ENCODE measurements around the gene SPATS2L.

Gene SPATS2L

GRCh38 chr2:200471928-200472645 is 165.6 kb downstream of the SPATS2L start:
- Histone ChIP-seq H3K27me3 (ENCODE audit: insufficient read depth, low read depth, severe bottlenecking) (no peaks in the 10 kb centered on the region), H3K36me3 (peaks cover 13% of the 10 kb centered on the region)

GRCh38 chr2:200472853-200473464 is 166.5 kb downstream of the SPATS2L start:
- no peak for TF ChIP-seq CTCF (IDR thresholded peaks at IDR 0.05; ENCODE audit: low read depth, low read length)
- Histone ChIP-seq H3K36me3 (peaks cover 10% of the 10 kb centered on the region), H3K4me3 (ENCODE audit: low read depth, low read length) (no peak overlapping the region), H3K9me3 (ENCODE audit: severe bottlenecking) (no peaks in the 10 kb centered on the region), H3K27ac (no peak overlapping the region), H3K27me3 (ENCODE audit: insufficient read depth, low read depth, severe bottlenecking) (no peaks in the 10 kb centered on the region)
- DNase-seq, result no peak

More at GRCh38 chr2:200471928-200472645, 165.6 kb downstream of the SPATS2L start:
- H3K27ac ChIP-seq, result no peak overlapping the region
- DNase-seq, result no peak
- TF ChIP-seq CTCF (IDR thresholded peaks at IDR 0.05; ENCODE audit: low read depth, low read length), result no peak
- H3K9me3 ChIP-seq (ENCODE audit: severe bottlenecking), result no peaks in the 10 kb centered on the region
- no peak overlapping the region for H3K4me3 ChIP-seq (ENCODE audit: low read depth, low read length)

GRCh38 chr2:200475795-200476194 is 169.3 kb downstream of the SPATS2L start:
- no peaks in the 10 kb centered on the region for H3K27me3 ChIP-seq (ENCODE audit: insufficient read depth, low read depth, severe bottlenecking)
- H3K9me3 ChIP-seq (ENCODE audit: severe bottlenecking), result no peaks in the 10 kb centered on the region
- H3K4me3 ChIP-seq (ENCODE audit: low read depth, low read length), result no peak overlapping the region
- peaks cover 3% of the 10 kb centered on the region; the same call in 1 of the 2 replicates for H3K36me3 ChIP-seq
- DNase-seq, result no peak
- TF ChIP-seq CTCF (IDR thresholded peaks at IDR 0.05; ENCODE audit: low read depth, low read length), result no peak
- H3K27ac ChIP-seq, result no peak overlapping the region

GRCh38 chr2:200476836-200477235 is 170.3 kb downstream of the SPATS2L start:
- no peak for TF ChIP-seq CTCF (IDR thresholded peaks at IDR 0.05; ENCODE audit: low read depth, low read length)
- H3K27me3 ChIP-seq (ENCODE audit: insufficient read depth, low read depth, severe bottlenecking), result no peaks in the 10 kb centered on the region
- H3K4me3 ChIP-seq (ENCODE audit: low read depth, low read length), result no peak overlapping the region
- H3K36me3 ChIP-seq, result peaks cover 3% of the 10 kb centered on the region; the same call in 1 of the 2 replicates
- no peak overlapping the region for H3K27ac ChIP-seq
- no peaks in the 10 kb centered on the region for H3K9me3 ChIP-seq (ENCODE audit: severe bottlenecking)
- no peak for DNase-seq

GRCh38 chr2:200477667-200478131 is 171.2 kb downstream of the SPATS2L start:
- no peak overlapping the region for H3K27ac ChIP-seq
- no peak overlapping the region for H3K4me3 ChIP-seq (ENCODE audit: low read depth, low read length)
- peaks cover 3% of the 10 kb centered on the region; the same call in 1 of the 2 replicates for H3K36me3 ChIP-seq
- H3K9me3 ChIP-seq (ENCODE audit: severe bottlenecking), result no peaks in the 10 kb centered on the region
- no peaks in the 10 kb centered on the region for H3K27me3 ChIP-seq (ENCODE audit: insufficient read depth, low read depth, severe bottlenecking)
- DNase-seq, result no peak
- no peak for TF ChIP-seq CTCF (IDR thresholded peaks at IDR 0.05; ENCODE audit: low read depth, low read length)

All from WERI-Rb-1 (cell line).